Adrenal gland (tissue), 12 donors: ENCODE results near the gene PLA2R1. TPM values are rescaled to one million over a fixed set of nuclear protein-coding genes. Genes with fewer than 3 reads are reported as not detected.

ENCODE experiments used
- DNase-seq, 7 donors: peaks; one replicate each; pipeline ENCODE4 v3.0.0-alpha.2; 2019 to 2020
- H3K27ac ChIP-seq, 5 donors: fragments of 200-600 bp; sonication (generic) in 4 of 5; 1 replicate in 3 of 5; 2 replicates in 2 of 5; pipeline versions ENCODE4 v1.5.1 to v1.8.0; 2016 to 2020; ENCODE audit warnings: mild to moderate bottlenecking in 1 of 5
- H3K27me3 ChIP-seq: fragments of 200-600 bp; 2 replicates; pipeline ENCODE4 v1.8.0; 2021
- H3K36me3 ChIP-seq, 2 donors: fragments of 200-600 bp; replicated peaks in 1 of 2; 1 replicate in 1 of 2; 2 replicates in 1 of 2; pipeline versions ENCODE4 v1.5.1 to v1.8.0; 2018 to 2022
- H3K4me1 ChIP-seq, 2 donors: fragments of 200-600 bp; replicated peaks in 1 of 2; 1 replicate in 1 of 2; 2 replicates in 1 of 2; pipeline versions ENCODE4 v1.5.1 to v1.8.0; 2018 to 2021
- H3K4me3 ChIP-seq, 4 donors: fragments of 200-600 bp; sonication (generic) in 3 of 4; one replicate each; pipeline ENCODE4 v1.5.1; 2016 to 2018
- H3K9me3 ChIP-seq, 3 donors: fragments of 200-600 bp; sonication (generic) in 1 of 3; replicated peaks in 1 of 3; 1 replicate in 2 of 3; 2 replicates in 1 of 3; pipeline versions ENCODE4 v1.5.1 to v1.8.0; 2016 to 2021
- CTCF ChIP-seq, 6 experiments: fragments of 450-650 bp in 4 of 6; fragments of 200-600 bp in 2 of 6; sonication (generic) in 1 of 6; IDR thresholded peaks; 1 replicate in 5 of 6; 2 replicates in 1 of 6; pipeline versions ENCODE4 v1.5.1 to v1.8.0; 2016 to 2021; ENCODE audit warnings: antibody characterized with exemption in 6 of 6, mild to moderate bottlenecking in 2 of 6, moderate library complexity in 1 of 6
- POLR2A ChIP-seq, 2 donors: fragments of 450-650 bp; IDR thresholded peaks; one replicate each; pipeline ENCODE4 v1.6.1; 2017; ENCODE audit warnings: antibody characterized with exemption in 2 of 2, mild to moderate bottlenecking in 2 of 2, moderate library complexity in 1 of 2
- WGBS, 4 donors: extraction: QIAGEN DNeasy Blood & Tissue Kit in 2 of 4; methylation state at CpG; one replicate each; pipeline versions ENCODE4 v1.1.5 to v1.1.7; 2013 to 2017; 5-methylcytosine and 5-hydroxymethylcytosine counted together
- intact Hi-C, 2 donors: fragments of 100-400 bp; cut with DNase I; formaldehyde crosslinking; loops; one replicate each; pipeline versions ENCODE4 v1.14.1 to v1.15.0; 2022 to 2023
- polyA plus RNA-seq, 3 donors: library from polyadenylated mRNA; stranded (reverse); fragments of 200-250 nt in 2 of 3; fragments of 350-450 nt in 1 of 3; fragmentation: Illumina TruSeq in 1 of 3; extraction: RNeasy Lipid Tissue Mini Kit (QIAGEN cat#74804) in 1 of 3; gene quantifications; one replicate each; pipeline ENCODE4 v1.2.3, GENCODE V29; 2013 to 2014
- total RNA-seq, 9 donors: library from RNA; depleted of rRNA in 4 of 9; stranded (reverse); fragments of >200 nt in 4 of 9; fragments of 120-200 nt in 1 of 9; fragmentation: NEBNext Ultra II Directional in 1 of 9; extraction: Animal tissue kit (Norgen Biotek cat#: 25700) in 1 of 9; gene quantifications; one replicate each; pipeline versions ENCODE4 v1.1.0 to v1.2.4, GENCODE V29; 2013 to 2023
- donor health status: healthy with polysubstance abuse.
- donor health status: Bipolar disorder and iron deficiency.
- donor health status: DM: yes; HTN: yes; CAD: no.
- donor health status: DM: no; HTN: no; CAD: no.
- donor health status: DM: no; HTN: no; CAD: no.
- donor health status: DM: yes; HTN: yes; CAD: no.

Gene PLA2R1
- total and polyA plus RNA-seq, 12 donors = 2.9 to 11.6 (median 7.1) TPM

GRCh38 chr2:159900343-159900742, 162.1 kb downstream of the PLA2R1 start:
- intact Hi-C loops = no loop called here

DNA sequence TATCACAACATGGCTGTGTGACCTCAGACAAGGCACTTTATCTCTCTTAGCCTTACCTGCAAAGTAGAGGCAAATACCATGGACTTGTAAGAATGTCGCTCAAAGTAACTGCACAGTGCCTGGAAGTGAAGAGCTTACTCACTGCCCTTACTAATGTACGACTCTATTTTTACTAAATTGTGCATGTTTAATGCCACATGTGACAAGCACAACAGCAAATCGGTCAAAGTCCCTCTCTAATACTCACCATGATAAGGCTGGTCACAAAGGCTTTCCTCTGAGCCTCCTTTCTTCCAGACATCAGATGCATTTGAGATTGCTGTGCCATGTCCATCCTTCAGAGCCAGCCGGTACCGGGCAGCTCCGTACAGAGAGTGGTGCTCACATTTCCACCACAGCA, 164.0 kb downstream of the PLA2R1 start:
- Histone ChIP-seq H3K4me1 (no peaks in the 10 kb centered on the region), H3K36me3 (no peaks in the 10 kb centered on the region), H3K27me3 (no peaks in the 10 kb centered on the region), H3K9me3 (no peaks in the 10 kb centered on the region), H3K4me3 (no peak overlapping the region), H3K27ac (no peak overlapping the region)
- TF ChIP-seq CTCF (IDR thresholded peaks at IDR 0.05) (no peak), POLR2A (IDR thresholded peaks at IDR 0.05) (no peak)
- 86 to 93% (median 90%) methylated on average over 6 of the region's 6 CpGs for WGBS, 4 donors
- DNase-seq = no peak
- intact Hi-C loops = no loop called here

More at GRCh38 chr2:159900343-159900742, 162.1 kb downstream of the PLA2R1 start:
- WGBS, 4 donors = 78 to 94% (median 88%) methylated on average over 1 of the region's 1 CpG
- no peak overlapping the region for H3K27ac ChIP-seq
- DNase-seq = no peak
- H3K4me1 ChIP-seq = peaks cover 0 to 5% of the 10 kb centered on the region in 2 donors
- H3K36me3 ChIP-seq = no peaks in the 10 kb centered on the region
- H3K27me3 ChIP-seq = no peaks in the 10 kb centered on the region
- no peak overlapping the region for H3K4me3 ChIP-seq
- TF ChIP-seq POLR2A (IDR thresholded peaks at IDR 0.05) (no peak), CTCF (IDR thresholded peaks at IDR 0.05) (no peak)
- no peaks in the 10 kb centered on the region for H3K9me3 ChIP-seq

DNA sequence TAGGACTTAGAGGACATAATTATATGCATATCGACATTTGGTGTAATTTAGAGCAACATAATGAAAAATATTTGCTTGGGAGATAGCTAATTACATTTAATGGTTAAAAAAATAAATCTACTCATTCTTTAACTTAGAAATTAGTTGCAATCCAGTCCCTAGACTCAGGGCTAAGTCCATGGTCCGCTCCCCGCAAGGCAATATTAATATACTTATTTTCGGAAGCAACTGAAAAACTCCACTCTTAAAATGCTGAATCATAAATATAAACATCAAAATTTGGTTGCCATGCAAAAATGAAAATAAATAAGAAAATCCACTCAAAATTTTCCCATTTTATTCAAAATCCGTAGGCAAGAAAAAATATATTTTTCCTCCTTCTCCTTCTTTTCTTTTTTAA, 164.7 kb downstream of the PLA2R1 start:
- no peak for TF ChIP-seq POLR2A (IDR thresholded peaks at IDR 0.05)
- TF ChIP-seq CTCF (IDR thresholded peaks at IDR 0.05) = no peak
- no peak overlapping the region for H3K4me3 ChIP-seq
- no peaks in the 10 kb centered on the region for H3K36me3 ChIP-seq
- H3K27me3 ChIP-seq = no peaks in the 10 kb centered on the region
- intact Hi-C loops = no loop called here
- H3K4me1 ChIP-seq = no peaks in the 10 kb centered on the region
- DNase-seq = no peak
- H3K27ac ChIP-seq = no peak overlapping the region
- no peaks in the 10 kb centered on the region for H3K9me3 ChIP-seq
- 89 to 93% (median 92%) methylated on average over 5 of the region's 5 CpGs for WGBS, 4 donors

DNA sequence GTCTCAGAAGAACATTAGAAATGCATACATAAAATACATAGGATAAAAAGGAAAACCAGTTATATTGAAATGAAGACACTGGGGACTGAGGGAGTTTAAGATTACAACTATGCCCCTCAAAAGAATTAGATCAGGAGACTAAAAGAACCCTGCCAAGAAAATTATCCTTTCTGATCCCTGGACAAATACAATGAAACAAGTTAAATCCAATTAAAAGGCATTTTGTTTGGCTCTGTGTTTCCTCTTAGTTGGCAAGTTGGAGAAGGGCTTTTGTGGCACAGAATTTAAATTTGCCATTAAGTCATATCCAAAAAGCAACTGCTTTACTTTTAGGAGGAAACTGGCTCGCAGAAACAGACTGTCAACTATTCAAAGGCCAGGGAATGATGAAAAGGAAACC, 165.3 kb downstream of the PLA2R1 start:
- TF ChIP-seq CTCF (IDR thresholded peaks at IDR 0.05) (no peak), POLR2A (IDR thresholded peaks at IDR 0.05) (no peak)
- no peaks in the 10 kb centered on the region for H3K9me3 ChIP-seq
- H3K4me3 ChIP-seq = no peak overlapping the region
- no peaks in the 10 kb centered on the region for H3K4me1 ChIP-seq
- no peak overlapping the region for H3K27ac ChIP-seq
- 74 to 86% (median 81%) methylated on average over 1 of the region's 1 CpG for WGBS, 4 donors
- intact Hi-C loops = no loop called here
- no peaks in the 10 kb centered on the region for H3K27me3 ChIP-seq
- no peak for DNase-seq
- H3K36me3 ChIP-seq = no peaks in the 10 kb centered on the region
